H1 (cell line): ENCODE results near the gene CCDC91. TPM values are rescaled to one million over a fixed set of nuclear protein-coding genes. Genes with fewer than 3 reads are reported as not detected.

Experiments
- MAFK ChIP-seq: IDR thresholded peaks from 2 replicates; pipeline ENCODE4 v1.6.1; 2012; ENCODE audit warnings: low read depth, mild to moderate bottlenecking, improper control_type of control experiment, low read length
- polyA plus RNA-seq, 7 experiments: library from polyadenylated mRNA; depleted of rRNA in 3 of 7; stranded (reverse) in 5 of 7; unstranded in 2 of 7; fragments of >200 nt in 5 of 7; fragments of 200-250 nt in 2 of 7; gene quantifications; 1 replicate in 5 of 7; 2 replicates in 1 of 7; 4 replicates in 1 of 7; pipeline versions ENCODE4 v1.2.1 to v1.2.3, GENCODE V29; 2011 to 2013; ENCODE audit warnings: missing spikeins in 2 of 7, mixed read lengths in 2 of 7
- total RNA-seq: library from RNA; stranded (reverse); fragmentation: NEBNext Ultra II Directional; extraction: Animal tissue kit (Norgen Biotek cat#: 25700); gene quantifications from 2 replicates; pipeline ENCODE4 v1.2.1, GENCODE V29; 2021
- TF ChIP-seq, protein P1 (sequence below), 3 experiments: IDR thresholded peaks; 1 replicate in 2 of 3; 2 replicates in 1 of 3; pipeline versions ENCODE4 v1.5.1 to v1.6.1; 2011; ENCODE audit warnings: low read length in 3 of 3, mild to moderate bottlenecking in 3 of 3, inconsistent platforms in 2 of 3, low read depth in 1 of 3, moderate library complexity in 1 of 3; ENCODE audit not compliant: insufficient read depth in 1 of 3; ENCODE audit errors: control extremely low read depth in 1 of 3

The CCDC91 gene
- total and polyA plus RNA-seq, 2 of the 8 experiments (the other 6 are each of a cell fraction or from before 2014, with no cell fraction given), result 8.6 to 23.1 TPM

DNA sequence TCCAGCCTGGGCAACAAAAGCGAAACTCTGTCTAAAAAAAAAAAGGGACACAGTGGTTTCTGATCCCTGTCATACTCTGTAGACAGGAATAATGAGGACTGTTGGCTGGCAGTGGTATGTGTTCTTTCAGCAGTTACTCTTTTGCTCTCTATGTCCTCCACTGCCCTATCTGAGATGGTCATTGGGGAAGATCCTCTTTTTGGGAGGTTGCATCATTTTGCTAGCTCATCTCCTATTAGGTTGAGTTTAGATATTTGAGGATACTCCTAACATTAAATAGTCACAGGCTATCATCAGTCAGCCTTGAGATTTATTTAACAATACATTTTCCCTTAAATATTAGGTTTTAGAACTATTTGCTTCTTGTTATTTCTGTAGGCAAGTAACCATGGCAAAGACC, 5.9 kb upstream of the CCDC91 start (continued):
- TF ChIP-seq, protein P1, sequence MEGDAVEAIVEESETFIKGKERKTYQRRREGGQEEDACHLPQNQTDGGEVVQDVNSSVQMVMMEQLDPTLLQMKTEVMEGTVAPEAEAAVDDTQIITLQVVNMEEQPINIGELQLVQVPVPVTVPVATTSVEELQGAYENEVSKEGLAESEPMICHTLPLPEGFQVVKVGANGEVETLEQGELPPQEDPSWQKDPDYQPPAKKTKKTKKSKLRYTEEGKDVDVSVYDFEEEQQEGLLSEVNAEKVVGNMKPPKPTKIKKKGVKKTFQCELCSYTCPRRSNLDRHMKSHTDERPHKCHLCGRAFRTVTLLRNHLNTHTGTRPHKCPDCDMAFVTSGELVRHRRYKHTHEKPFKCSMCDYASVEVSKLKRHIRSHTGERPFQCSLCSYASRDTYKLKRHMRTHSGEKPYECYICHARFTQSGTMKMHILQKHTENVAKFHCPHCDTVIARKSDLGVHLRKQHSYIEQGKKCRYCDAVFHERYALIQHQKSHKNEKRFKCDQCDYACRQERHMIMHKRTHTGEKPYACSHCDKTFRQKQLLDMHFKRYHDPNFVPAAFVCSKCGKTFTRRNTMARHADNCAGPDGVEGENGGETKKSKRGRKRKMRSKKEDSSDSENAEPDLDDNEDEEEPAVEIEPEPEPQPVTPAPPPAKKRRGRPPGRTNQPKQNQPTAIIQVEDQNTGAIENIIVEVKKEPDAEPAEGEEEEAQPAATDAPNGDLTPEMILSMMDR (IDR thresholded peaks at IDR 0.05; ENCODE audit: control extremely low read depth in 1 of 3, insufficient read depth in 1 of 3, low read depth in 1 of 3, low read length in 3 of 3), result no peak
- no peak for TF ChIP-seq MAFK
